ENCODE measurements around the gene FARSA.
A peak's percentile ranks its signal among the peaks of the same experiment; 100 is the strongest.

FARSA gene

DNA sequence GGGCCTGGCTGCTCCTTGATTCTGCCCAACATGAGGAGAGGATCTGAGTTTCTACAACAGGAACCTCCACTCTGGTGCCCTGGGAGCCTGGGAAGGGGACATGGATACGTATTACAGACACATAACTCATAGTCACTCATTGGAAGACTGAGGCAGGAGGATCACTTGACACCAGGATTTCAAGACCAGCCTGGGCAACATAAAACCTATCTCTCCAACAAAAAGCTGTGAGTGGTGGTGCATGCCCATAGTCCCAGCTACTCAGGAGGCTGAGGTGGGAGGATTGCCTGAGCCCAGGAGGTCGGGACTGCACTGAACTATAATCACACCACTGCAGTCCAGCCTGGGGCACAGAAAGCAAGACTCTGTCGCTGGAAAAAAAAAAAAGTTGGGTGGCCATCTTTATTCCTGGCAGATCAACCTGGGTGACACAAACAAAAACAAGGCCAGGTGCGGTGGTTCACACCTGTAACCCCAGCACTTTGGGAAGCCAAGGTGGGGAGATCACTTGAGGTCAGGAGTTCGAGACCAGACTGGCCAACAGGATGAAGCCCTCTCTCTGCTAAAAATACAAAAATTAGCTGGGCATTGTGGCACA is 45.4 kb downstream of the FARSA start:
- DNase-seq, result no peak

GRCh38 chr19:12886969-12887747 is 46.4 kb downstream of the FARSA start, which contains the start of gene KLF1:
TSS of gene KLF1 (minus strand) at chr19:12887201. CDS start at chr19:12887140, 61 bp downstream.
- DNase-seq, result no peak

GRCh38 chr19:12886651-12886968 is 46.9 kb downstream of the FARSA start:
- no peak for DNase-seq

GRCh38 chr19:12885749-12886650 is 47.5 kb downstream of the FARSA start:
- DNase-seq, result no peak

DNA sequence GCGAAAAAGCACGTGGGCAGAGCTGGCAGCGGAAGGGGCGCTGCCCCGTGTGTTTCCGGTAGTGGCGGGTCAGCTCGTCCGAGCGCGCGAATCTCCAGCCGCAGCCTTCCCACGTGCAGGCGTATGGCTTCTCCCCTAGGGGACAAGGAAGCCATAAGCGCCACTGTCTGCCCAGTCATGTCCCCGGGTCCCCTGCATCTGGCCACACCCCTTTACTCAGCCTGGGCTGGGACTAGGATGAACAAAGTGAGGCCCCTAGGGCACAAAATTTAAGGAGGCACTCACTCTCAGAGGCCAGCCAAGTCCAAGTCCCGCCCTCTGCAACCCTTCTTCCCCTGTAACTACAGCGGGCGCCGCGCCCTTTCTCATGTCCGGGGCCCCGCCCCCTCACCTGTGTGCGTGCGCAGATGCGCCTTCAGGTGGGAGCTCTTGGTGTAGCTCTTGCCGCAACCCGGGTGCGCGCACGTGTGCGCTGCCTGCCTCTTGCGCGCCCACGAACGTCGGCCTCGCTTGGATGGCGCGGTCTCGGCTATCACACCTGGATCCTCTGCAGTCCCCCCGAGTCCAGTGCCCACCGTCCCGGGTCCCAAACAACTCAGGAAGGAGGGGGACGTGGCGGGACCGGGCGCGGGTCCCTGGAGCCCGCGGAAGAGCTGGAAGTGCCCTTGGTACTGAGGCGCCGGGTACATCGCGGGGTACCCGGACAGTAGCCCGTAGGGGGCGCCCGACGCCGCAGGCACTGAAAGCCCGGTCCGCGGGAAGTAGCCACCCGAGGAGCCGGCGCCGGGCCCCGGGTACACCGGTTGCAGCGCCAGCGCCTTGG is 48.4 kb downstream of the FARSA start:
- peak; percentile 85 for DNase-seq

DNA sequence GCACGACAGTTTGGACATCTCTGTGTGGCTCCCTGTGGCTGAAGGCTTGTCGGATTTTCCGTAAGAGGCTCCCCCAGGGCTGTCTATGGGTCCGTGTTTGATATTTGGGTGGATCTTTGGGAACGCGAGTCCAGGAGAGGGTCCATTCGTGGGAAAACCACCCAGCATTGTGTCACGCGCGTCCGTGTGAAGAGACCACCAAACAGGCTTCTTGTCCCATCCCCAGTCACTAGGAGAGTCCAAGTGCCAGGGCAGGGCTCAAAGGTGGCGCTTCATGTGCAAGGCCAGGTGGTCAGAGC is 48.9 kb downstream of the FARSA start:
- DNase-seq, result no peak

- no peak for DNase-seq
Measured at GRCh38 chr19:12884202-12884601, 49.3 kb downstream of the FARSA start.

GRCh38 chr19:12882589-12882988 is 50.9 kb downstream of the FARSA start:
- no peak for DNase-seq

DNA sequence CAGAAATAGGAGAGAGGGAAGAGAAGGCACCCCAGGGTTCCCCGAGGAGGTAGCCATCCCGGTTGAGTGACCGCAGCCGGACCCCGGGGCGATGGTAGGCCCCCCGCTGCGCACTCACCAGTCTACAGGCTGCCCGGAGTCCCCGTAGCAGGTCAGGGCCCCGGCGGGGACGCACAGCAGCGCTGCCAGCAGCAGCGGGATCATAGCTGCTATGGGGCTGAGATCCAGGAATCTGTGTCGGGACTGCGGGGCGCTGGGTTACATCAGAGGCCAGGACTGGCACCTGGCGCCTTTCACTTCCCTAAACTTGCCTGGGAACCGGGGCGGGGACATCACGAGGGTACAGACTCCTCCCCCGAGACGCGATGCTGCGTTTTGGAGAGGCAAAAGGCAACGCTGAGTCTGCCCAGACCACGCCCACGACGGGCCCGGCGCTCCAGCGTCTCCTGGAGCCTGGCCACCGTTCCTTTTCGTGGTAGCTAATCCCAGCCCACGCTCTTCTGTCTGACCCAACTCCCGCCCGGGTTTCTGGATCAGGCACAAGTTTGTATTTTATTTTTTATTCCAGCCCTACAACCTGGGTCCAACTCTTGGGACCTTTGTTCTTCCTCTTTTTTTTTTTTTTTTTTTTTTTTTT is 52.2 kb downstream of the FARSA start, which contains the start of gene DNASE2:
Gene DNASE2, minus strand, starts transcription at position 278 of the 637 bp plus-strand sequence. Its CDS starts 74 bp downstream, at position 204.
- DNase-seq, result peak; percentile 87

- DNase-seq, result no peak
Measured at GRCh38 chr19:12880551-12881171, 52.9 kb downstream of the FARSA start.

GRCh38 chr19:12875086-12875485 is 58.4 kb downstream of the FARSA start:
- DNase-seq, result no peak

- DNase-seq, result no peak
Measured at GRCh38 chr19:12873891-12874745, 59.4 kb downstream of the FARSA start.

DNA sequence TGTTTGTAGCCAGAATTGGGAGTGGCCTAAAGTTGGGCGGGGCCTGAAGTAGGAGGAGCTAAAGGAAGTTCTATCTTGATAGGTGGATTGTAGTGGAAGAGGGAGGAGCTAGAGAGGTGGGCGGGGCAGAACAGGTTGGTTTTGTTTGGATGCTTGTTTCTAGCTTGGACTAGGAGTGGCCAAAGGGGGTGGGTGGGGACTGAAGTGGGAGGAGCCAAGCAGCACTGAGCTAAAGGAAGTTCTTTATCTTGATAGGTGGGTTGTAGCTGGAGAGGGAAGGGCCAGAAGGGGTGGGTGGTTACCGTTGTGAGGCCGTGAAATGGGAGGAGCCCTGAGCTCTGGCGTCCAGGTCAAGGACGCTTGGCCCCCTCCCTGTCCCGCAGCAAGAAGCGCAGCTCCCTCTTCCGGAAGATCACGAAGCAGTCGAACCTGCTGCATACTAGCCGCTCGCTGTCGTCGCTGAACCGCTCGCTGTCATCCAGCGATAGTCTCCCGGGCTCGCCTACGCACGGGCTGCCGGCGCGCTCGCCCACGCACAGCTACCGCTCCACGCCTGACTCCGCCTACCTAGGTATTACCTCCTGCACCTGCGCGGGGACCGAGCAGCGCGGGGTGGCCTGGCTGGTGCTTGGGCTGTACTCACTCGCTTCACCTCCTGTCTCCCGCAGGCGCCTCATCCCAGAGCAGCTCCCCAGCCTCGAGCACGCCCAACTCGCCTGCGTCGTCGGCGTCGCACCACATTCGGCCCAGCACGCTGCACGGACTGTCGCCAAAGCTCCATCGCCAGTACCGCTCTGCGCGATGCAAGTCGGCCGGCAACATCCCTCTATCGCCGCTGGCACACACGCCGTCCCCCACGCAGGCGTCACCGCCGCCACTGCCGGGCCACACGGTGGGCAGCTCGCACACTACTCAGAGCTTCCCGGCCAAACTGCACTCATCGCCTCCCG is 60.3 kb downstream of the FARSA start:
- peak; percentile 65 for DNase-seq
